Panc1 (cell line): ENCODE results near the gene HTT-AS. TPM values are rescaled to one million over a fixed set of nuclear protein-coding genes. Genes with fewer than 3 reads are reported as not detected.

Experiments used
- ATAC-seq: fragments of 200-7000 bp; cut with Tn5 transposase; 2 replicates; pipeline ENCODE4 v1.9.1; 2020; ENCODE audit warnings: mild to moderate bottlenecking, moderate library complexity
- BruUV-seq: library from RNA; stranded (reverse); fragments of 400-500 nt; replicated peaks from 2 replicates; lab custom pipeline; 2021; lab: Mats Ljungman, UMichigan
- CTCF ChIA-PET: fragments of 300-600 bp; sonication (Branson Sonifier 250); formaldehyde crosslinking; loops from one replicate; lab custom pipeline; 2022; ENCODE audit warnings: antibody characterized with exemption; lab: Charles Lee
- POLR2A ChIA-PET: fragments of 300-600 bp; sonication (Branson Sonifier 250); formaldehyde crosslinking; loops from one replicate; lab custom pipeline; 2022; ENCODE audit warnings: antibody characterized with exemption; lab: Charles Lee
- DNase-seq: peaks from one replicate; pipeline ENCODE4 v3.0.0-alpha.2; 2010; ENCODE audit warnings: low read depth, low spot score
- H3K27ac ChIP-seq: 2 replicates; pipeline ENCODE4 v1.5.1; 2011; ENCODE audit warnings: mild to moderate bottlenecking, low read length, inconsistent platforms
- H3K27me3 ChIP-seq: fragments of 200-500 bp; sonication (Bioruptor generic); 2 replicates; pipeline ENCODE4 v1.6.0; 2014; ENCODE audit warnings: low read length, inconsistent platforms; ENCODE audit not compliant: control insufficient read depth, insufficient read depth
- H3K36me3 ChIP-seq: fragments of 200-500 bp; sonication (Bioruptor generic); 2 replicates; pipeline ENCODE4 v1.5.1; 2014; ENCODE audit warnings: inconsistent platforms, mild to moderate bottlenecking, low read length, moderate library complexity; ENCODE audit not compliant: control insufficient read depth, insufficient read depth
- H3K4me1 ChIP-seq: 2 replicates; pipeline ENCODE4 v1.5.1; 2011; ENCODE audit warnings: inconsistent platforms, mild to moderate bottlenecking, low read length, moderate library complexity; ENCODE audit not compliant: control insufficient read depth, insufficient read depth
- H3K4me3 ChIP-seq, 2 experiments: 2 replicates each; pipeline ENCODE4 v1.5.1; 2011 to 2012; ENCODE audit warnings: low read depth in 2 of 2, low read length in 2 of 2, mild to moderate bottlenecking in 2 of 2, inconsistent platforms in 1 of 2, moderate library complexity in 1 of 2
- H3K9me3 ChIP-seq: fragments of 200-500 bp; sonication (Bioruptor generic); 2 replicates; pipeline ENCODE4 v1.5.1; 2014; ENCODE audit warnings: low read depth, mild to moderate bottlenecking, inconsistent platforms, low read length, moderate library complexity; ENCODE audit not compliant: control insufficient read depth, insufficient read depth
- CTCF ChIP-seq: fragments of 450-650 bp; IDR thresholded peaks from 2 replicates; pipeline ENCODE4 v1.5.1; 2017; ENCODE audit warnings: mild to moderate bottlenecking
- POLR2AphosphoS5 ChIP-seq: IDR thresholded peaks from 2 replicates; pipeline ENCODE4 v1.6.1; 2012; ENCODE audit warnings: mild to moderate bottlenecking, low read depth, low read length, moderate library complexity
- REST ChIP-seq, 2 experiments: IDR thresholded peaks; 2 replicates each; pipeline ENCODE4 v1.6.1; 2011 to 2012; ENCODE audit warnings: low read depth in 2 of 2, control low read depth in 1 of 2, low read length in 1 of 2, mild to moderate bottlenecking in 1 of 2, moderate library complexity in 1 of 2; ENCODE audit not compliant: insufficient read depth in 1 of 2
- SIN3A ChIP-seq: IDR thresholded peaks from 2 replicates; pipeline ENCODE4 v1.6.1; 2012; ENCODE audit warnings: low read depth, mild to moderate bottlenecking, low read length, moderate library complexity, borderline replicate concordance; ENCODE audit not compliant: insufficient read depth
- TCF7L2 ChIP-seq: IDR thresholded peaks from 2 replicates; pipeline ENCODE4 v1.6.1; 2011; ENCODE audit warnings: mild to moderate bottlenecking, low read depth, low read length, inconsistent platforms
- in situ Hi-C: cut with HindIII; loops from 2 replicates; pipeline ENCODE4 v1.10.0; 2016; ENCODE audit warnings: low sequenced_read_pairs, low pct_unique_long_range_greater_than_20kb
- intact Hi-C: fragments of 100-400 bp; cut with micrococcal nuclease; formaldehyde crosslinking; loops from one replicate; pipeline ENCODE4 v1.10.0; 2022; ENCODE audit not compliant: unreplicated experiment
- total RNA-seq: library from RNA; stranded (reverse); gene quantifications from one replicate; pipeline ENCODE4 v1.2.1, GENCODE V29; 2021; ENCODE audit not compliant: unreplicated experiment

HTT-AS gene
- total RNA-seq, 1 experiment from 2014 or later, result not detected

DNA sequence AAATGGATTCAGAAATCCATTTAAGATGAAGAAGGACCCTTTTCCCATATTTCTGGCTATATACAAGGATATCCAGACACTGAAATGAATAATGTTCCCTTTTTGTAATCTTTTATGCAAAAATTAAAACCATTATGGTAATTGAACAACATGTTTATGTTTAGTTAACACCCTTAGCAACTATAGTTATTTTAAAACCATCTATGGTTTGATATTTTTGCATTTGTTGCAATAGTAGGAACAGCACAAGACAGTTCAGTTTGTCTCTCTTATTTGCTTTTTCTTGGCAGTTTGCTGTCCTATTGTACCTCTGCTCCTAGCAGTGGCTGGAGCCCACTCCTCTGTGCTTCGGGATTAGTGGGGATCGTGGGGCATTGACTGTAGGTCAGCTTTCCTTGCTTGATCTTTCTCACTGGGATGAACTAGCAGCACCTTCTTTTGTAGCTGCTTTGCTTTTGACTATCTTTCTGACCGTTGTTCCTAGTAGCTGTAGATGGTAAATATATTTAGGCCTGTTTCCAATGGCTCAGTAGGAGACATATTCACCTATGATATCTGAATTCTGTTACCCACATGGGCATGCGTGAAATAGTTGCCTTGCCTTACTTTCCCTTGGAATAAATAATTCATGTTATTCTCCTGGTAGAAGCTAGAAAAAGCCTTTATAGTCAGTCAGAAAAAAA is 12.9 kb upstream of the HTT-AS start:
- Histone ChIP-seq H3K27me3 (no peaks in the 10 kb centered on the region), H3K4me1 (no peaks in the 10 kb centered on the region), H3K4me3 (no peak overlapping the region), H3K27ac (no peak overlapping the region), H3K9me3 (no peaks in the 10 kb centered on the region), H3K36me3 (no peaks in the 10 kb centered on the region; the same call in 1 of the 2 replicates)
- ChIA-PET POLR2A (no interaction called here), CTCF (no interaction called here)
- DNase-seq (no peak), ATAC-seq (no peak)
- BruUV-seq, result no TSS peak
- TF ChIP-seq REST (IDR thresholded peaks at IDR 0.05; ENCODE audit: insufficient read depth in 1 of 2, low read depth in 2 of 2, low read length in 1 of 2) (no peak), POLR2AphosphoS5 (no peak), SIN3A (no peak), TCF7L2 (no peak), CTCF (no peak)
- intact Hi-C loops, result no loop called here
- in situ Hi-C loops, result no loop called here

DNA sequence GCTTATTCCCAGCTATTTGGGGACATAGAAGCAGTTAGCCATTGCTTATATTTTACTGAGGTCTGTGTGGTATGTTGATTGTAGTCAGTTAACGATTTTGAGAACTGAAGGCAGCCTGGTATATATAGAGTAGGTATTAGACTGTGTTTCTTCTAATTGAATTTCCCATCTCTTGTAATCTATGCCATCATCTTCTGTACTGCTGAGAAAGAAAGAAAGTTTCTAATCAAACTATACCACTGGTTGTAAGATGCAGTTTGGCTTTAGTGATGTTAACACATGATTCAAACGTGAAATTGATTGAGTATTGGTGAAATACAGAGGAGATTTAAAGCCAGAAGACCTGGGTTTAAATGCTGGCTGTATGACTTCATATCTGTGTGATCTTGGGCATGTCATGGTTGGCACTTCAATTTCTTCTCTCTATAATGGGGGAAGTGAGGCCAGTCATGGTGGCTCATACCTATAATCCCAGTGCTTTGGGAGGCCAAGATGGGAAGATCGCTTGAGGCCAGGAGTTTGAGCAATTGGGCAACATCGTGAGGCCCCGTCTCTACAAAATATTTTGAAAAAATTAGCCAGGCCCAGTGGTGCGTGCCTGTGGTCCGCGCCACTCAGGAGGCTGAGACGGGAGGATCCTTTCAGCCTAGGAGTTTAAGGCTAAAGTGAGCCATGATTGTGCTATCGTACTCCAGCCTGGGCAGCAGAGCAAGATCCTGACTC is 11.8 kb upstream of the HTT-AS start:
- intact Hi-C loops, result no loop called here

More for the DNA sequence above, 11.8 kb upstream of the HTT-AS start:
- DNase-seq (no peak), ATAC-seq (no peak)
- no peaks in the 10 kb centered on the region for H3K9me3 ChIP-seq
- ChIA-PET POLR2A (no interaction called here), CTCF (no interaction called here)
- no peaks in the 10 kb centered on the region for H3K27me3 ChIP-seq
- no TSS peak for BruUV-seq
- no peak overlapping the region for H3K4me3 ChIP-seq
- H3K27ac ChIP-seq, result no peak overlapping the region
- H3K36me3 ChIP-seq, result no peaks in the 10 kb centered on the region; the same call in 1 of the 2 replicates
- no peaks in the 10 kb centered on the region for H3K4me1 ChIP-seq
- TF ChIP-seq TCF7L2 (no peak), CTCF (no peak), POLR2AphosphoS5 (no peak), SIN3A (no peak), REST (IDR thresholded peaks at IDR 0.05; ENCODE audit: insufficient read depth in 1 of 2, low read depth in 2 of 2, low read length in 1 of 2) (no peak)
- in situ Hi-C loops, result no loop called here
